A549 (cell line): ENCODE results near the gene NEK7. TPM values are rescaled to one million over a fixed set of nuclear protein-coding genes. Genes with fewer than 3 reads are reported as not detected.

ENCODE experiments used
- ATAC-seq, 2 experiments: fragments of 200-7000 bp in 1 of 2; fragments of >200 bp in 1 of 2; cut with Nextera tagmentation in 1 of 2; cut with Tn5 transposase in 1 of 2; 3 replicates each; pipeline versions ENCODE4 v1.8.0 to v1.9.1; 2018 to 2020; ENCODE audit warnings: mild to moderate bottlenecking in 1 of 2, moderate library complexity in 1 of 2
- CTCF ChIA-PET: fragments of 300-600 bp; sonication (Branson Sonifier 250); formaldehyde crosslinking; extraction: SDS; loops from one replicate; lab custom pipeline; 2021; ENCODE audit warnings: antibody characterized with exemption, inconsistent platforms; lab: Yijun Ruan, JAX
- POLR2A ChIA-PET: fragments of 350-600 bp; formaldehyde crosslinking; extraction: SDS; loops from one replicate; lab custom pipeline; 2021; ENCODE audit warnings: antibody characterized with exemption, inconsistent platforms; lab: Yijun Ruan, JAX
- DNase-seq, 2 experiments: peaks; one replicate each; pipeline versions ENCODE4 v3.0.0 to v3.0.0-alpha.2; 2011 to 2016; ENCODE audit warnings: low read depth in 1 of 2, low spot score in 1 of 2
- FAIRE-seq: peaks from 2 replicates; lab custom pipeline; 2011; peaks lifted over from hg19 to GRCh38; lab: Jason Lieb, UNC
- H3K27ac ChIP-seq, 2 experiments: fragments of >200 bp; sonication (Bioruptor Twin); formaldehyde crosslinking; 3 replicates each; pipeline ENCODE4 v1.5.1; 2016 to 2017
- H3K4me1 ChIP-seq: fragments of >200 bp; sonication (Bioruptor Twin); formaldehyde crosslinking; 3 replicates; pipeline ENCODE4 v1.6.1; 2016
- H3K4me2 ChIP-seq: fragments of >200 bp; sonication (Bioruptor Twin); formaldehyde crosslinking; 3 replicates; pipeline ENCODE4 v1.6.1; 2016
- H3K4me3 ChIP-seq: fragments of >200 bp; sonication (Bioruptor Twin); formaldehyde crosslinking; 3 replicates; pipeline ENCODE4 v1.5.1; 2016
- H3K9me3 ChIP-seq: fragments of >200 bp; sonication (Bioruptor Twin); formaldehyde crosslinking; 3 replicates; pipeline ENCODE4 v1.6.1; 2016
- CHD2 ChIP-seq: fragments of 150-350 bp; IDR thresholded peaks from 2 replicates; pipeline ENCODE4 v1.6.1; 2014; ENCODE audit warnings: low read length; ENCODE audit not compliant: partially characterized antibody
- EP300 ChIP-seq, 2 experiments: fragments of >200 bp; sonication (Bioruptor Twin); formaldehyde crosslinking; IDR thresholded peaks; 2 replicates in 1 of 2; 3 replicates in 1 of 2; pipeline ENCODE4 v1.6.1; 2016 to 2017
- FOSL2 ChIP-seq, 2 experiments: fragments of 450-650 bp in 1 of 2; fragments of >200 bp in 1 of 2; sonication (Bioruptor Twin) in 1 of 2; formaldehyde crosslinking; IDR thresholded peaks; 2 replicates each; pipeline versions ENCODE4 v1.5.0 to v1.6.1; 2016 to 2020; ENCODE audit warnings: mild to moderate bottlenecking in 1 of 2, moderate library complexity in 1 of 2
- HEYL ChIP-seq: fragments of 250-450 bp; sonication (Bioruptor Pico); IDR thresholded peaks from 2 replicates; pipeline ENCODE4 v1.8.0; 2021; ENCODE audit warnings: mild to moderate bottlenecking, moderate library complexity
- HOXA7 ChIP-seq: fragments of 250-450 bp; sonication (Bioruptor Pico); IDR thresholded peaks from 2 replicates; pipeline ENCODE4 v1.5.0; 2020; ENCODE audit warnings: mild to moderate bottlenecking, moderate library complexity
- KDM1A ChIP-seq: fragments of 200-600 bp; sonication (generic); IDR thresholded peaks from 2 replicates; pipeline ENCODE4 v1.6.1; 2016; ENCODE audit warnings: low read depth, mild to moderate bottlenecking
- KDM5A ChIP-seq: fragments of 200-600 bp; sonication (generic); IDR thresholded peaks from 2 replicates; pipeline ENCODE4 v1.6.1; 2016; ENCODE audit warnings: antibody characterized with exemption, mild to moderate bottlenecking
- MAZ ChIP-seq: fragments of 150-350 bp; IDR thresholded peaks from 2 replicates; pipeline ENCODE4 v1.6.1; 2014; ENCODE audit warnings: antibody characterized with exemption, low read depth, low read length, borderline replicate concordance
- MYC ChIP-seq: IDR thresholded peaks from 2 replicates; pipeline ENCODE4 v1.6.1; 2012; ENCODE audit warnings: mild to moderate bottlenecking, inconsistent platforms, low read length, improper control_type of control experiment, borderline replicate concordance
- NPAS2 ChIP-seq: fragments of 250-450 bp; sonication (Bioruptor Pico); IDR thresholded peaks from 2 replicates; pipeline ENCODE4 v1.8.0; 2022; ENCODE audit warnings: mild to moderate bottlenecking, moderate library complexity, borderline replicate concordance
- RAD21 ChIP-seq, 2 experiments: fragments of >200 bp in 1 of 2; sonication (Bioruptor Twin) in 1 of 2; formaldehyde crosslinking in 1 of 2; IDR thresholded peaks in 1 of 2; conservative IDR thresholded peaks in 1 of 2; 2 replicates in 1 of 2; 3 replicates in 1 of 2; pipeline ENCODE4 v1.6.1; 2012 to 2018; ENCODE audit warnings: inconsistent platforms in 1 of 2
- RFX5 ChIP-seq: fragments of 450-650 bp; IDR thresholded peaks from 2 replicates; pipeline ENCODE4 v1.7.1; 2014; ENCODE audit warnings: antibody characterized with exemption, mild to moderate bottlenecking, moderate library complexity
- SMC3 ChIP-seq: fragments of >200 bp; sonication (Bioruptor Twin); formaldehyde crosslinking; IDR thresholded peaks from 3 replicates; pipeline ENCODE4 v1.6.1; 2018; ENCODE audit warnings: inconsistent platforms
- TP53 ChIP-seq: fragments of 250-450 bp; sonication (Bioruptor Pico); IDR thresholded peaks from 2 replicates; pipeline ENCODE4 v1.5.0; 2021; ENCODE audit warnings: mild to moderate bottlenecking, moderate library complexity
- ZFP36 ChIP-seq: fragments of 450-650 bp; IDR thresholded peaks from 2 replicates; pipeline ENCODE4 v1.6.1; 2014; ENCODE audit warnings: borderline replicate concordance; ENCODE audit not compliant: partially characterized antibody
- ZSCAN20 ChIP-seq: fragments of 250-450 bp; sonication (Bioruptor Pico); IDR thresholded peaks from 2 replicates; pipeline ENCODE4 v1.8.0; 2022; ENCODE audit warnings: mild to moderate bottlenecking, moderate library complexity
- WGBS: methylation state at CpG from one replicate; pipeline ENCODE4 v1.1.6; 2017; ENCODE audit errors: missing lambda C conversion rate; 5-methylcytosine and 5-hydroxymethylcytosine counted together
- polyA plus RNA-seq, 4 experiments: library from polyadenylated mRNA; depleted of rRNA in 3 of 4; stranded (reverse); fragments of >200 nt; fragmentation: RNase III in 1 of 4; extraction: RNeasy Plus Mini Kit Qiagen cat#74134 plus additional on column Dnase treatment in 1 of 4; gene quantifications; 2 replicates in 3 of 4; 3 replicates in 1 of 4; pipeline ENCODE4 v1.2.3, GENCODE V29; 2011 to 2017
- TF ChIP-seq, protein P1 (sequence below): fragments of 200-600 bp; sonication (generic); IDR thresholded peaks from 2 replicates; pipeline ENCODE4 v1.6.1; 2016; ENCODE audit warnings: antibody characterized with exemption, mild to moderate bottlenecking, moderate library complexity
- TF ChIP-seq, protein P2 (sequence below): fragments of >200 bp; sonication (Bioruptor Twin); formaldehyde crosslinking; IDR thresholded peaks from 3 replicates; pipeline ENCODE4 v1.6.1; 2016
- TF ChIP-seq, protein P3 (sequence below): fragments of 450-650 bp; IDR thresholded peaks from 2 replicates; pipeline ENCODE4 v1.6.1; 2014; ENCODE audit warnings: antibody characterized with exemption

Gene NEK7
- polyA plus RNA-seq, 2 of the 4 experiments (the other 2 are of a cell fraction), result 15.9 to 62.9 TPM

DNA sequence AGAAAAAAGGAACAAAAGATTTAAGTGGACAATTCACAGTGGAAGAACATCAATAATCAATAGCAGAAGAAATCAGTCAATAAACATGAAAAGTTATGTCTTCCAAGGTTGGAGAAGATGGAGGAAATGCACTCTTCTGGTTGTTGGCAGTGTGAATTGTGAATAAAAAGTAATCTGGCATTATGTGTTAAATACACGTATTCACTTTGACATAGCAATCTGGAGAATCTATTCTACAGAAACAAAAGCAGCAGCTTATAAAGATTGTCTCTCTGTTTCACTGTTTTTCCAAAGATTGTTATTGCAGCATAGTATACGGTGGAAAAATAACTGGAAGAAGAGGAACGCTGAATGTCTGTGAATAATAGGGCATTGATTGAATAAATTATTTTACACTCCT, 169.4 kb downstream of the NEK7 start:
- Histone ChIP-seq H3K4me2 (no peak overlapping the region), H3K27ac (no peak overlapping the region), H3K4me1 (no peaks in the 10 kb centered on the region), H3K4me3 (no peak overlapping the region), H3K9me3 (no peaks in the 10 kb centered on the region)
- no peak for TF ChIP-seq MYC
- no peak for FAIRE-seq
- no peak for ATAC-seq
- DNase-seq, result no peak
- WGBS, result 76% methylated on average over 3 of the region's 3 CpGs
- POLR2A ChIA-PET, result no interaction called here
- CTCF ChIA-PET, result no interaction called here

DNA sequence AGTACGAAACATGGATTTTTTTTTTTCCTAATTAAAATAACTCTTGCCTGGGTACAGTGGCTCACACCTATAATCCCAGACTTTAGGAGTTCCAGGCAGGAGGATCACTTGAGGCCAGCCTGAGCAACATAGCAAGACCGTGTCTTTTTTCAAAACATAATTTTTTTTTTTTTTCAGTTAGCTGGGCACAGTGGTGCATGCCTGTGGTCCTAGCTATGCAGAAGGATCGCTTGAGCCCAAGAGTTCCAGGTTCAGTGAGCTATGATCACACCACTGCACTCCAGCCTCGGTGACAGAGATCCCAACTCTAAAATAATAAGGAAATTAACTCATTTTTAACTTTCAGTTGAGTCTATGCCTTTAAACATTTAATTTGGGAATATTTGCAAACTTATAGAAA, 170.1 kb downstream of the NEK7 start:
- WGBS, result 76% methylated on average over 4 of the region's 4 CpGs
- DNase-seq (no peak), ATAC-seq (no peak; a peak in 1 of 6 replicates), FAIRE-seq (no peak)
- no peak overlapping the region for H3K4me3 ChIP-seq
- no peak overlapping the region for H3K27ac ChIP-seq
- H3K9me3 ChIP-seq, result no peaks in the 10 kb centered on the region
- no peak overlapping the region for H3K4me2 ChIP-seq
- CTCF ChIA-PET, result no interaction called here
- TF ChIP-seq TP53 (CRISPR knock-in tag) (no peak), SMC3 (no peak), NPAS2 (CRISPR knock-in tag) (no peak), ZSCAN20 (CRISPR knock-in tag) (no peak), KDM1A (no peak), HEYL (no peak), RFX5 (no peak), FOSL2 (IDR thresholded peaks at IDR 0.05) (no peak), FOSL2 (CRISPR knock-in tag; IDR thresholded peaks at IDR 0.05) (no peak), ZFP36 (no peak), KDM5A (no peak), EP300 (IDR thresholded peaks at IDR 0.05) (no peak), HOXA7 (CRISPR knock-in tag) (no peak), CHD2 (no peak), RAD21 (conservative IDR thresholded peaks at IDR 0.05 in 1 of 2, IDR thresholded peaks at IDR 0.05 in 1 of 2) (no peak), MAZ (no peak)
- TF ChIP-seq, protein P1, sequence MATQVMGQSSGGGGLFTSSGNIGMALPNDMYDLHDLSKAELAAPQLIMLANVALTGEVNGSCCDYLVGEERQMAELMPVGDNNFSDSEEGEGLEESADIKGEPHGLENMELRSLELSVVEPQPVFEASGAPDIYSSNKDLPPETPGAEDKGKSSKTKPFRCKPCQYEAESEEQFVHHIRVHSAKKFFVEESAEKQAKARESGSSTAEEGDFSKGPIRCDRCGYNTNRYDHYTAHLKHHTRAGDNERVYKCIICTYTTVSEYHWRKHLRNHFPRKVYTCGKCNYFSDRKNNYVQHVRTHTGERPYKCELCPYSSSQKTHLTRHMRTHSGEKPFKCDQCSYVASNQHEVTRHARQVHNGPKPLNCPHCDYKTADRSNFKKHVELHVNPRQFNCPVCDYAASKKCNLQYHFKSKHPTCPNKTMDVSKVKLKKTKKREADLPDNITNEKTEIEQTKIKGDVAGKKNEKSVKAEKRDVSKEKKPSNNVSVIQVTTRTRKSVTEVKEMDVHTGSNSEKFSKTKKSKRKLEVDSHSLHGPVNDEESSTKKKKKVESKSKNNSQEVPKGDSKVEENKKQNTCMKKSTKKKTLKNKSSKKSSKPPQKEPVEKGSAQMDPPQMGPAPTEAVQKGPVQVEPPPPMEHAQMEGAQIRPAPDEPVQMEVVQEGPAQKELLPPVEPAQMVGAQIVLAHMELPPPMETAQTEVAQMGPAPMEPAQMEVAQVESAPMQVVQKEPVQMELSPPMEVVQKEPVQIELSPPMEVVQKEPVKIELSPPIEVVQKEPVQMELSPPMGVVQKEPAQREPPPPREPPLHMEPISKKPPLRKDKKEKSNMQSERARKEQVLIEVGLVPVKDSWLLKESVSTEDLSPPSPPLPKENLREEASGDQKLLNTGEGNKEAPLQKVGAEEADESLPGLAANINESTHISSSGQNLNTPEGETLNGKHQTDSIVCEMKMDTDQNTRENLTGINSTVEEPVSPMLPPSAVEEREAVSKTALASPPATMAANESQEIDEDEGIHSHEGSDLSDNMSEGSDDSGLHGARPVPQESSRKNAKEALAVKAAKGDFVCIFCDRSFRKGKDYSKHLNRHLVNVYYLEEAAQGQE, result no peak
- TF ChIP-seq, protein P2, sequence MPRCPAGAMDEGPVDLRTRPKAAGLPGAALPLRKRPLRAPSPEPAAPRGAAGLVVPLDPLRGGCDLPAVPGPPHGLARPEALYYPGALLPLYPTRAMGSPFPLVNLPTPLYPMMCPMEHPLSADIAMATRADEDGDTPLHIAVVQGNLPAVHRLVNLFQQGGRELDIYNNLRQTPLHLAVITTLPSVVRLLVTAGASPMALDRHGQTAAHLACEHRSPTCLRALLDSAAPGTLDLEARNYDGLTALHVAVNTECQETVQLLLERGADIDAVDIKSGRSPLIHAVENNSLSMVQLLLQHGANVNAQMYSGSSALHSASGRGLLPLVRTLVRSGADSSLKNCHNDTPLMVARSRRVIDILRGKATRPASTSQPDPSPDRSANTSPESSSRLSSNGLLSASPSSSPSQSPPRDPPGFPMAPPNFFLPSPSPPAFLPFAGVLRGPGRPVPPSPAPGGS, result no peak
- TF ChIP-seq, protein P3, sequence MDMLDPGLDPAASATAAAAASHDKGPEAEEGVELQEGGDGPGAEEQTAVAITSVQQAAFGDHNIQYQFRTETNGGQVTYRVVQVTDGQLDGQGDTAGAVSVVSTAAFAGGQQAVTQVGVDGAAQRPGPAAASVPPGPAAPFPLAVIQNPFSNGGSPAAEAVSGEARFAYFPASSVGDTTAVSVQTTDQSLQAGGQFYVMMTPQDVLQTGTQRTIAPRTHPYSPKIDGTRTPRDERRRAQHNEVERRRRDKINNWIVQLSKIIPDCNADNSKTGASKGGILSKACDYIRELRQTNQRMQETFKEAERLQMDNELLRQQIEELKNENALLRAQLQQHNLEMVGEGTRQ, result no peak
- H3K4me1 ChIP-seq, result no peaks in the 10 kb centered on the region
- POLR2A ChIA-PET, result no interaction called here
